ES-I3 (cell line): ENCODE measurements around the gene THBS4.

Source experiments
- H3K36me3 ChIP-seq: 2 replicates; pipeline ENCODE4 v1.6.1; 2013; ENCODE audit warnings: mild to moderate bottlenecking, low read length, control low read depth, moderate library complexity; ENCODE audit not compliant: insufficient read depth
- H3K4me1 ChIP-seq: 2 replicates; pipeline ENCODE4 v1.6.1; 2013; ENCODE audit warnings: mild to moderate bottlenecking, control low read depth, low read length; ENCODE audit not compliant: insufficient read depth
- H3K9ac ChIP-seq: 2 replicates; pipeline ENCODE4 v1.6.1; 2013; ENCODE audit warnings: low read depth, mild to moderate bottlenecking, low read length, moderate library complexity
- H3K9me3 ChIP-seq: 2 replicates; pipeline ENCODE4 v1.6.1; 2013; ENCODE audit warnings: mild to moderate bottlenecking, low read length, moderate library complexity; ENCODE audit not compliant: control insufficient read depth, insufficient read depth

THBS4 gene

DNA sequence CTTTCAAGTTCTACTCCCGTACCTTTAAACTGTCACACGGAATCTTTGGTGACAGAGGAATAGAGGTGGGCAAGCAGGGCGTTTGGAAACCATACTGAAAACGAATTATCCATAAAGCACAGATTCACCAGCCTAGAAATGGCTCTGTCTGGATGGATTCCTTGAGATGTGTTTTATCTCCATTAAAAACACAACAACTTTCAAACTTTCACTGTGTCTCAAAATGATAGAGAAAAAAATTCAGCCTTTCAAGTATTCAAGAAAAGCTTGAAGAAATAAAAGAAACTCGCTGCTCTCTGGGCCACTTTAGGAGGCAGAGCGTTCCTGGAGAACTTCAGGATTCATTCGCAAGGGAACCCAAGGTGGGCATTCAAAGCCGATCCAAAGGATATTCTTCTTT, 589 bp upstream of the THBS4 start:
- Histone ChIP-seq H3K9me3 (no peaks in the 10 kb centered on the region), H3K36me3 (no peaks in the 10 kb centered on the region), H3K4me1 (no peaks in the 10 kb centered on the region; the same call in 1 of the 2 replicates), H3K9ac (peak overlapping the region; percentile 55)

DNA sequence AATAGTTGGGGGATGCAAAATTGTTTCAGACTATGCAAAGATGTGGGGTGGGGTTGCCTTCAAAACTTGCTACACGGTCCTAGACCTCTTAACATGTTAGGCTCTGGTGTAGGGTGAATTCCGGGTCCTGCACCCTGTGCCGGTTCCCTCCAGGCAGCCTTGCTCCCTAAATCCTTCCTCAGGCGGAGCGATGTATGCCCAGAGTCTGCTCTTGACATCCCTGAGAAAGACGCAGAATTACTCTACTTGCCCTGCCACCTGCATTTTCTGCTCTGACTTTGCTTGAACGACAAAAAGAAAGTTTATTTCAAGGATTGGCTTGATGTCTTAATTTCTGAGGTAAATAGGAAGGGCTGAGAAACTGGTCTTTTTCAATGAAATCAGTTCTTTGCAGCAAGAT, 691 bp downstream of the THBS4 start:
- no peaks in the 10 kb centered on the region; the same call in 1 of the 2 replicates for H3K4me1 ChIP-seq
- H3K9ac ChIP-seq = peak overlapping the region; percentile 55; the same call in 1 of the 2 replicates
- H3K9me3 ChIP-seq = no peaks in the 10 kb centered on the region
- no peaks in the 10 kb centered on the region for H3K36me3 ChIP-seq

DNA sequence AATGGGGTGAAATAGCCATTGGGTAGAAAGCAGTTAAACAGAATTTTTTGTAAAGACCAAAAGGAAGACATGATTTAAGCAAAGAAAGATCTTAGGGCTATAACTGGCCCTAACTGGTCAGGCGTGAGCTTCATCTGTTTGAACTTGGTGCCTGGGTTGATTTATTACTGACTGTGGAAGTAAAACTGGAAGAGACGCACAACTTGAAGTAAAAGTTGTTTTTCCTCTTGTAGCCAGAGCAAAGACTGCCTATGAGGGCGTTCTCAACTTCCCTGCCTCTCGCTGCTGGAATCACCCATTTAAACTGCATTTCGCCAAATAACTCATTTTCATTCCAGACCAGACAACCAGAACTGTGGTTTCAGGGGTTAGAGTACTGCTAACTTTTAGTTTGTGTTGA, 1.5 kb downstream of the THBS4 start:
- H3K4me1 ChIP-seq = no peaks in the 10 kb centered on the region; the same call in 1 of the 2 replicates
- no peaks in the 10 kb centered on the region for H3K9me3 ChIP-seq
- H3K36me3 ChIP-seq = no peaks in the 10 kb centered on the region
- no peak overlapping the region for H3K9ac ChIP-seq

DNA sequence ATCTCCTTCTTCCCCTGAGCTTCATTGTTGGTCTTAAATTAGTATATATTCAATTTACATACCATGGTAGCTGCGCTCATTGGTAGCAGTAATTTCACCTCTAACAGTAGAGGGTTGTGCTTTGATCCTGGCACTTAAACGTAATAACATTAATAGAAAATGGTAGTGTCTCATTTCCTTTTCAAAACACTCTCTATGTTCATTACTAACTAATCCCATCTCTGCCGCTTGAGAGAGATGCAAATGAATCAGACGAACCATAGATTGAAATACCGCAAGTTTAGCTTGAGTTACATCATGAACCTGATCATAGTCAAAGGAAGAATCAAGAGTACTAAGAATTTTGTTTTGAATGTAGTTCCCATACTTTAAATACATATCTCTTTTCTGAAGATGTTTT, 2.2 kb downstream of the THBS4 start:
- H3K36me3 ChIP-seq = no peaks in the 10 kb centered on the region
- no peaks in the 10 kb centered on the region; the same call in 1 of the 2 replicates for H3K4me1 ChIP-seq
- no peak overlapping the region for H3K9ac ChIP-seq
- no peaks in the 10 kb centered on the region for H3K9me3 ChIP-seq

DNA sequence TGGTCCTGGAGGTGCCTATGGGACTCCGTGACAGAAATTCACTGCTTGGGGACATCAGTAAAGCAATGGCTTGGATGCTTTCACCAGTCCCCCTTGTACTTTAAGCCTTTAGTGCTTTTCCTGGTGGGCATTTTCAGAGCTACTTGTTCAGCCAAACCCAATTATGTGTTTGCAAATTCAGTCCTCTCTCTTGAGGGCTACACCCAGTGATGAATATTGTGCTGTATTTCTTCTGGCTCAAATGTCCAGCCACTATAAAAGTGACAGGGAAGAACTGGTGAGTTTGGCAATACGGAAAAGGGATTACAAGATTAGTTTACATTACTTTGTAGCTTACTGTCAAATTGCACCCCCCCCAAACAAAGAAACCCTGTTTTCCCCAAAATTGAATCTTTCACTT, 4.5 kb downstream of the THBS4 start:
- Histone ChIP-seq H3K4me1 (no peaks in the 10 kb centered on the region; the same call in 1 of the 2 replicates), H3K36me3 (no peaks in the 10 kb centered on the region), H3K9ac (no peak overlapping the region), H3K9me3 (no peaks in the 10 kb centered on the region)

DNA sequence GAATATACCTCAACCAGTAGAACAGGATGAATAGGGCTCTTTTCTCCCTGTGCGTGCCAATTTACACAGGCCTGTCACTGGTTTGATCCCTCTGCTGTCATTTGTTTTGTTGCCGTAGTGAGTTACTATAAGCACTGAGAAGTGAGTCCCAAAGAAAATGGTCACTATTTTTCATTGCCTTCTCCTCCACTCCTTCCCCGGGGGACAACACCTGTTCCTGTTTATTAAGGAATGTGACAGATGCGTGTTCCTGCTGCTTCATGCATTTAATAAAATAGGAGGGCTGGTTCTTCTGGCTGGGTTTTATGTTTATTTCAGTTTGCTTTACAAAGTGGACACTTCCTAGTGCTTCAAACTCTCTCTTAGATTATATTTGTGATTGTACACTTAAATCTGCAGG, 6.4 kb downstream of the THBS4 start:
- Histone ChIP-seq H3K4me1 (no peaks in the 10 kb centered on the region; the same call in 1 of the 2 replicates), H3K9me3 (no peaks in the 10 kb centered on the region), H3K36me3 (no peaks in the 10 kb centered on the region), H3K9ac (no peak overlapping the region)

DNA sequence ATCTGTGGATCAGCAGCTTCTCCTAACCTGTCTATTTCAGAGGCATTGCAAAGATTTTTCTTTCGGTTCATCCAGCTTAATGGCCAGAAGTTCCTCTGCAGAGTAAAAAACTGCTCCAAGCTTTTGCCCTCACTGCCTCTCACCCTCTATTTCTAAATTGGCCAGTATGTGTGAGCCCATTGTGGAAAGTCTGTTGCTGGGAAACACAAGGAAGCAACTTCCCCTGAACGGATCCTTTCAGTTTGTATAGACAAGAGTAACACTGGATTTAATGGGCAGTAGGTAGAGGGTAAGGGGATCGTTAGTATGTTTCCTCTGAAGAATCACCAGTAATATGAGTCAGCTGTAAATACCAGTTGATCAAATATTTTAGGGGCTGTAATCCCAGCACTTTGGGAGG, 7.2 kb downstream of the THBS4 start:
- Histone ChIP-seq H3K36me3 (no peaks in the 10 kb centered on the region), H3K9ac (no peak overlapping the region), H3K9me3 (no peaks in the 10 kb centered on the region), H3K4me1 (no peaks in the 10 kb centered on the region; the same call in 1 of the 2 replicates)

DNA sequence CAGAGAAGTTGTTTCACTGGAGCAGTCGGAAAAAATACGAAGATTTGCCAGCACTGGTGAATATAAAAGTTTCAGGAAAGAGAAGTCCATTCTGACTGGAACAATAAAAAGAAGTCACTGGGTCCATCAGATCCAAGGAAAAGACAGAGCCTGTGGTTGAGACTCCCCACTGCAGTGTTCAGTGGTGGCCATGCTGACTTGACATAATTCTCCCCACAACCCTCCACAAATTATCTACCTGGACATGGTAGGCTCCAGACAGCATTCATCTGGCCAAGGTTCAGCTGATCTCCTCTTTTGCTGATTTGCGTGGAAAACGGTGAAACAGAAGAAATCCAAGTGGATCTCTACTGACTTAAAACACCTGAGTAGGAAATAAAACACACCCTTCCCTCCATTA, 8.0 kb downstream of the THBS4 start:
- Histone ChIP-seq H3K9me3 (no peaks in the 10 kb centered on the region), H3K36me3 (no peaks in the 10 kb centered on the region), H3K9ac (no peak overlapping the region), H3K4me1 (no peaks in the 10 kb centered on the region)

DNA sequence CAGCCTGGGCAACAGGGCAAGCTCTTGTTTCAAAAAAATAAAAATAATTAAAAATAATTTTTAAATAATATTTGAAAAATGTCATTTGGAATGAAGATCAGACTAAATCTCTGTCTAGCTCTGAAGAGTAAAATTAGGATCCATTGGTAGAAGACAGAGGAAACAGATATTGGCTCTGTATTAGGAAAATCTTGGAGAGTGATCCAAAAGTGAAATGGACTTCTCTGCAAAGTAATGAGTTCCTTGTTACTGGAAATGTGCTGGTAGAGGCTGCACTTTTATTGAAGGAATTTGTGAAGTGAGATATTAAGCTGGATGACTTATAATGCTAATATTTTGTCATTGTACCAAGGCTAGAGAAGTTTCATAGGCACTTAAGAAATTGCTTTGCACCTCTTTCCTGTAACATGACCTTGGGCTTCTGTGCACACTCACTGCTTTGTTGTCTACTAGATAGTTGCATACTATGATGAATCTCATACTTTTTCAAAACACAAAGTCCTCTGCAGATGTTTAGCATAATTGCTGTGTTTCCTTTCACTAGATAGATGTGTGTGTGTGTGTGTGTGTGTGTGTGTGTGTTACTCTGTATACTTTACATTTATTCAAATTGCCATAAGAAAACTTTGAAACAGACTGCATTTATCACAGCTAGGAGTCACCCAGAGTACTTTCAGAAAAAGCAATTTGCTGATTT, 13.1 kb downstream of the THBS4 start:
- Histone ChIP-seq H3K9ac (no peak overlapping the region), H3K36me3 (no peaks in the 10 kb centered on the region), H3K9me3 (no peaks in the 10 kb centered on the region), H3K4me1 (no peaks in the 10 kb centered on the region)

DNA sequence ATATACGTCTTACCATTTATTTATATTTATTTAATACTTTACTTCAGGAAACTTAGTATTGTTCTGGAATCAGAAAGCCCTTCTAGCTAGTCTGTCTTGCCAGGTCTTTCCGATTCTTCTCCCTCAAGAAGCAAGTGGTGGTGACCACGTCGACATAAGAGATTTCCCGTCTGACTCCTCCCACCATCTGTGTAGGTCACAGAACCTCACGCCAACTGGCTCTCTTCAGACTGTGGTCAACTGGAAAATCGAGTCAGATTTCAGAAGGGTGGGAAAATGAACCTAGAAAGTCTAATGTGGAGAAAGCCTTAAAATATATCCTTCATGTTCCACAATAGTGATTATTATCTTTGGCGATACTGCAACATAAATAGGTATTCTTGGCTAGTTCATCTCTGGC, 17.3 kb downstream of the THBS4 start:
- Histone ChIP-seq H3K36me3 (no peaks in the 10 kb centered on the region), H3K9me3 (no peaks in the 10 kb centered on the region), H3K9ac (no peak overlapping the region), H3K4me1 (peaks cover 6% of the 10 kb centered on the region; the same call in 1 of the 2 replicates)

DNA sequence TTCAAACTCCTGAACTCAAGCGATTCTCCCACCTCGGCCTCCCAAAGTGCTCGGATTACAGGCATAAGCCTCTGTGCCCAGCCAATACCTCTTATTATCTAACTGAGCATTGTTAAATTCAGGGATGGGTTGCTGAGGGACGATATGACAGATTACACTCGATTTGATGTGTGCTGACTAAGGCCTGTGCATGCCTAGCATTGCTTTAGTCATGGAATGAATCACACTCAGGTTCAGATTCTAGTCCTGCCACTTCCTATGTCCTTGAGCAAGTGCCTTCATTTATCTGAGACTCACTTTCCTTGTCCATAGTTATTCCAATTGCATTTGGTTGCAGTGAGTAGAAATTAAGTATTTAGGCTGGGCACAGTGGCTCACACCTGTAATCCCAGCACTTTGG, 19.5 kb downstream of the THBS4 start:
- H3K36me3 ChIP-seq = no peaks in the 10 kb centered on the region
- no peak overlapping the region for H3K9ac ChIP-seq
- H3K9me3 ChIP-seq = no peaks in the 10 kb centered on the region
- peaks cover 6% of the 10 kb centered on the region; the same call in 1 of the 2 replicates for H3K4me1 ChIP-seq

DNA sequence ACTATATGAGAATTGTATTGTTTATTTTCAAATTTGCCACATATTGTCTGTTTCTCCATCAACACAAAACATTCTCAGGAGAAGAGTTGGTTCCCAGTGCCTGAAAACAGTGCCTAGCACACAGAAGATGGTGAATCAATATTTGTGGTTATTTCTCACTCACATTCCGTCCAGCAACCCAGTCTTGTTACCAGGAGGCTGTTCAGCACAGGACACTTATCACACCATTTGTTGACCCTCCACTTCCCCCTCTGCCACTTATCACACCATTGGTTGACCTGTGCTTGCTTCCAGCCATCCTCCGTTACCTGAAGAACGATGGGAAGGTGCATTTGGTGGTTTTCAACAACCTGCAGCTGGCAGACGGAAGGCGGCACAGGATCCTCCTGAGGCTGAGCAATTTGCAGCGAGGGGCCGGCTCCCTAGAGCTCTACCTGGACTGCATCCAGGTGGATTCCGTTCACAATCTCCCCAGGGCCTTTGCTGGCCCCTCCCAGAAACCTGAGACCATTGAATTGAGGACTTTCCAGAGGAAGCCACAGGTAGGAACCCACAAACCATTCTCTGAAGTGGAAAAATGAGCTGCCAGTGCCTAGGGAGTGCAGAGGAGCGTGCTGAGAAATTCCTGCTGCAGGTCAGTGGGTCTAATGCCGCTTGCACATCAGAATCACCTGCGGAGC, 20.5 kb downstream of the THBS4 start:
- Histone ChIP-seq H3K9me3 (no peaks in the 10 kb centered on the region), H3K9ac (no peak overlapping the region), H3K36me3 (no peaks in the 10 kb centered on the region), H3K4me1 (peaks cover 6% of the 10 kb centered on the region; the same call in 1 of the 2 replicates)

DNA sequence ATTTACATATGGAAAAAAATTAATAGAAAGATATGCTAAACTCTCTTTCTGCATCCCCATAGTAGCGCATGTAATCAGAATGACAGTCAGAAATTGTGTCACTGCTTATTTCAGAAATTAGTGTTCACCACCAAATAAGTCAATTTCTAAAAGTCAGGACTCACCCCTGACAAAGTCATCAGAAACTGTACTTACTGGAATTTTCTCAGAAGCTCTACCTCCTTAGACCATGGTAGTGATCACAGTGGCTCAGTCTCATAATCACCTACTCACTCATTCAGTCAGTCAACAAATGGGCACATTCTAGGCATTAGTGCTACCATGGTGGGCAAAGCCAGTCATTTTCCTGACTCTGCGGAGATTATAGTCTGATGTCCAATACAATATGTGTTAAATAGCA, 22.0 kb downstream of the THBS4 start:
- Histone ChIP-seq H3K4me1 (peaks cover 6% of the 10 kb centered on the region; the same call in 1 of the 2 replicates), H3K9ac (no peak overlapping the region), H3K9me3 (no peaks in the 10 kb centered on the region), H3K36me3 (no peaks in the 10 kb centered on the region)

DNA sequence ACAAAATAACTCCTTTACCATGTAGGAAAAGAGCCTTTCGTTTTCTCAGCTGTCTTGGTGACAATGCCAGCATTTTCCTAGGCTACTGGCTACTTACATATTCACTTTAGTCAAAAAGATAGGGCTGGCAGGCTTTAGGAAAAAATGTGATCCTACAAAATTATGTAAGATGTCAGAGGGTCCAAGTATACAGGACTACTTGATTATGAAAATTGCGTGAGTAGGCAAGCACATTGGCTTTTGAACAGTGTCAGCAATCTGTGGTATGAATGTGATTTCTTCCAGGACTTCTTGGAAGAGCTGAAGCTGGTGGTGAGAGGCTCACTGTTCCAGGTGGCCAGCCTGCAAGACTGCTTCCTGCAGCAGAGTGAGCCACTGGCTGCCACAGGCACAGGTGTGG, 22.8 kb downstream of the THBS4 start:
- Histone ChIP-seq H3K9ac (no peak overlapping the region), H3K4me1 (peaks cover 6% of the 10 kb centered on the region; the same call in 1 of the 2 replicates), H3K9me3 (no peaks in the 10 kb centered on the region), H3K36me3 (no peaks in the 10 kb centered on the region)

DNA sequence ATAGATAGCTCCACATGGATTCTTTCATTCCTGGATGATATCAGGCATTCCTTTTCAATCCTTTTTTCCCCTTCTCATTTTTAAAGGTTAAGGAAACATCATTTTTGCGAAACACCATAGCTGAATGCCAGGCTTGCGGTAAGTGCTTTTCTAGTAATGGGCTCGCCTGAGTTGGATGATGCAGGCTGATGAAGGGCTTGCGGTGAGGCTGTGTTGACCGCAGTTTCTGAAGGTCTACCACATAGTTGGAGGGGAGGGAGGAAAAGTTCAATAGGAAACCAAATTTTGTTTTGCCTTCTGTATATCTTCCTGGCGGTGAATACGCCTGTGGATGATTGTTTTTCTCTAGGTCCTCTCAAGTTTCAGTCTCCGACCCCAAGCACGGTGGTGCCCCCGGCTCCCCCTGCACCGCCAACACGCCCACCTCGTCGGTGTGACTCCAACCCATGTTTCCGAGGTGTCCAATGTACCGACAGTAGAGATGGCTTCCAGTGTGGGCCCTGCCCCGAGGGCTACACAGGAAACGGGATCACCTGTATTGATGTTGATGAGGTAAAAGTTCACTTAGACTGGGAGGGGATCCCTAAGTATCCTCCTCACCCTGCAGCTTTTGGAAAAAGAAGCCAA, 24.3 kb downstream of the THBS4 start:
- Histone ChIP-seq H3K36me3 (no peaks in the 10 kb centered on the region), H3K9ac (no peak overlapping the region), H3K4me1 (peaks cover 6% of the 10 kb centered on the region; the same call in 1 of the 2 replicates), H3K9me3 (no peaks in the 10 kb centered on the region)
